ENCODE results near the gene LEPR. TPM values are rescaled to one million over a fixed set of nuclear protein-coding genes. Genes with fewer than 3 reads are reported as not detected.
"Not testable (repeated sequence)": the region's sequence is repeated elsewhere in the genome, so short reads cannot be mapped to it uniquely, and the experiment has no call there.

The LEPR gene
- total RNA-seq: 51.1 and 128 TPM in 2 replicates

GRCh38 chr1:65420590-65421350, at the start of gene LEPR, which contains the start of gene LEPROT:
TSS of gene LEPR (plus strand) at chr1:65420668. CDS start at chr1:65565566, 144,898 bp downstream.
TSS of gene LEPROT (plus strand) at chr1:65420668. CDS start at chr1:65420725, 57 bp downstream.
- DNase-seq (ENCODE audit: low read depth): no peak

- no peak for DNase-seq (ENCODE audit: low read depth)
These were observed 48.9 kb upstream of the LEPR start for GRCh38 chr1:65371544-65371943.

- peak; percentile 43 for DNase-seq (ENCODE audit: low read depth)
These were observed 47.9 kb upstream of the LEPR start for GRCh38 chr1:65372557-65372956.

- no peak for DNase-seq (ENCODE audit: low read depth)
These were observed 42.8 kb upstream of the LEPR start for GRCh38 chr1:65377496-65378246.

GRCh38 chr1:65378247-65378946, 42.1 kb upstream of the LEPR start:
- DNase-seq (ENCODE audit: low read depth): no peak

- not testable (repeated sequence) for DNase-seq (ENCODE audit: low read depth)
These were observed 36.0 kb upstream of the LEPR start for GRCh38 chr1:65384426-65384825.

- no peak for DNase-seq (ENCODE audit: low read depth)
These were observed 34.0 kb upstream of the LEPR start for GRCh38 chr1:65386439-65386838.

GRCh38 chr1:65387821-65388220, 32.6 kb upstream of the LEPR start:
- DNase-seq (ENCODE audit: low read depth): peak; percentile 46

- DNase-seq (ENCODE audit: low read depth): no peak
These were observed 31.4 kb upstream of the LEPR start for GRCh38 chr1:65388908-65389695.

GRCh38 chr1:65392497-65392896, 28.0 kb upstream of the LEPR start:
- DNase-seq (ENCODE audit: low read depth): no peak

- DNase-seq (ENCODE audit: low read depth): peak; percentile 67
These were observed 27.1 kb upstream of the LEPR start for GRCh38 chr1:65393347-65393746.

GRCh38 chr1:65393928-65394327, 26.5 kb upstream of the LEPR start:
- no peak for DNase-seq (ENCODE audit: low read depth)

- DNase-seq (ENCODE audit: low read depth): peak; percentile 89
These were observed 24.4 kb upstream of the LEPR start for GRCh38 chr1:65395887-65396612.

GRCh38 chr1:65398083-65398482, 22.4 kb upstream of the LEPR start:
- no peak for DNase-seq (ENCODE audit: low read depth)

- DNase-seq (ENCODE audit: low read depth): no peak
These were observed 21.5 kb upstream of the LEPR start for GRCh38 chr1:65399003-65399402.

GRCh38 chr1:65401612-65402011, 18.9 kb upstream of the LEPR start:
- DNase-seq (ENCODE audit: low read depth): peak; percentile 77

GRCh38 chr1:65404941-65405340, 15.5 kb upstream of the LEPR start:
- no peak for DNase-seq (ENCODE audit: low read depth)

GRCh38 chr1:65407877-65408276, 12.6 kb upstream of the LEPR start:
- DNase-seq (ENCODE audit: low read depth): peak; percentile 89

- DNase-seq (ENCODE audit: low read depth): no peak
These were observed 11.2 kb upstream of the LEPR start for GRCh38 chr1:65409314-65409713.

GRCh38 chr1:65409816-65410326, 10.6 kb upstream of the LEPR start:
- DNase-seq (ENCODE audit: low read depth): no peak

All from renal cortical epithelial cell (primary cell).